ENCODE data around the gene DMAC2L.
"Not testable (repeated sequence)": the region's sequence is repeated elsewhere in the genome, so short reads cannot be mapped to it uniquely, and the experiment has no call there.

The DMAC2L gene

DNA sequence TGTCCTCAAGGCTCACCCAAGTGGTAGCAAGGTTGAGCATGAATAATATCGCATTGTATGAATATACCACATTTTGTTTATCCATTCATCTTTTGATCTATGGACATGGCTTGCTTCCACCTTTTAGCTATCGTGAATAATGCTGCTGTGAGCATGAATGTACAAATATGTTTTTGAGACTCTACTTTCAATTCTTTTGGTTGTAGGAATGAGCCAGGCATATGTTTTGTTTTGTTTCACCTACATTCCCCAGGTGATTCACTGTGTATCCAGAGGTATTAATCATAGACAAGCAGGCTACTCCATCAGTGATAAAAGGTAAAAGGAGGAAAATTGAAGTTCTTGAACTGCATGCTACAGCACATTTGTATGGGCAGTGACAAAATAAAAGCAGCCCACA lies 48.7 kb downstream of the DMAC2L start:
- Histone ChIP-seq H3K27me3 (ENCODE audit: control insufficient read depth in 2 of 2, insufficient read depth in 2 of 2, low read length in 2 of 2) (no peaks in the 10 kb centered on the region), H3K9ac (ENCODE audit: low read depth in 1 of 2, low read length in 2 of 2) (no peak overlapping the region), H3K9me3 (ENCODE audit: control insufficient read depth in 2 of 2, low read length in 2 of 2) (no peaks in the 10 kb centered on the region), H3K36me3 (ENCODE audit: control insufficient read depth in 2 of 2, insufficient read depth in 2 of 2, low read length in 2 of 2) (peaks cover 6 to 9% of the 10 kb centered on the region in 2 donors), H3K4me1 (ENCODE audit: control insufficient read depth in 2 of 2, insufficient read depth in 2 of 2, low read length in 2 of 2) (peaks cover 11 to 19% of the 10 kb centered on the region in 2 donors), H3K4me3 (ENCODE audit: low read length in 2 of 2) (no peak overlapping the region), H3K27ac (ENCODE audit: low read depth in 2 of 2, low read length in 2 of 2) (no peak overlapping the region)

DNA sequence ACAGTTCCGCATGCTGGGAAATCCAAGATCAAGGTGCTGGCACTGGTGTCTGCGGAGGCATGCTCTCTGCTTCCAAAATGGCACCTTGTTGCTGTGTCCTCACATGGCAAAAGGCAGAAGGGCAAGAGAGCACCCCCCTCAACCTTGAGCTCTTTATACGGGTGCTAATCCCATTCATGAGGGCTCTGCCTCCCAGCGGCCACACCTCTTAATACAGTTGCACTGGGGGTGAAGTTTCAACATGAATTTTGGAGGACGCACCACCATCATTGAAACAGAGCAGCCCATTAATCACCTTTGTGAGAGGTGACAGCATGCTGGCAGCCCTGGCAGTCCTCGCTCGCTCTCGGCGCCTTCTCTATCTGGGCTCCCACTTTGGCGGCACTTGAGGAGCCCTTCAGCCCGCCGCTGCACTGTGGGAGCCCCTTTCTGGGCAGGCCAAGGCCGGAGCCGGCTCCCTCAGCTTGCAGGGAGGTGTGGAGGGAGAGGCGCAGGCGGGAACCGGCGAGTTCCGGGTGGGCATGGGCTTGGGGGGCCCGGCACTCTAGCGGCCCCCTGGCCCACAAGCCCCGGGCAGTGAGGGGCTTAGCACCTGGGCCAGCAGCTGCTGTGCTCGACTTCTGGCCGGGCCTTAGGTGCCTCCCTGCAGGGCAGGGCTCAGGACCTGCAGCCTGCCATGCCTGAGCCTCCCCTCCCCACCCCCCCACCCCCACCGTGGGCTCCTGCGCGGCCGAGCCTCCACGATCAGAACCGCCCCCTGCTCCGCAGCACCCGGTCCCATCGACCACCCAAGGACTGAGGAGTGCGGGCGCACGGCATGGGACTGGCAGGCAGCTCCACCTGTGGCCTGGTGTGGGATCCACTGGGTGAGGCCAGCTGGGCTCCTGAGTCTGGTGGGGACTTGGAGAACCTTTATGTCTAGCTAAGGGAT lies 49.6 kb downstream of the DMAC2L start:
- not testable (repeated sequence) for H3K4me3 ChIP-seq (ENCODE audit: low read length in 2 of 2); H3K9ac ChIP-seq (ENCODE audit: low read depth in 1 of 2, low read length in 2 of 2); H3K27ac ChIP-seq (ENCODE audit: low read depth in 2 of 2, low read length in 2 of 2); H3K36me3 ChIP-seq (ENCODE audit: control insufficient read depth in 2 of 2, insufficient read depth in 2 of 2, low read length in 2 of 2); H3K27me3 ChIP-seq (ENCODE audit: control insufficient read depth in 2 of 2, insufficient read depth in 2 of 2, low read length in 2 of 2); H3K9me3 ChIP-seq (ENCODE audit: control insufficient read depth in 2 of 2, low read length in 2 of 2)
- H3K4me1 ChIP-seq (ENCODE audit: control insufficient read depth in 2 of 2, insufficient read depth in 2 of 2, low read length in 2 of 2) = peaks cover 16 to 28% of the 10 kb centered on the region in 2 donors

DNA sequence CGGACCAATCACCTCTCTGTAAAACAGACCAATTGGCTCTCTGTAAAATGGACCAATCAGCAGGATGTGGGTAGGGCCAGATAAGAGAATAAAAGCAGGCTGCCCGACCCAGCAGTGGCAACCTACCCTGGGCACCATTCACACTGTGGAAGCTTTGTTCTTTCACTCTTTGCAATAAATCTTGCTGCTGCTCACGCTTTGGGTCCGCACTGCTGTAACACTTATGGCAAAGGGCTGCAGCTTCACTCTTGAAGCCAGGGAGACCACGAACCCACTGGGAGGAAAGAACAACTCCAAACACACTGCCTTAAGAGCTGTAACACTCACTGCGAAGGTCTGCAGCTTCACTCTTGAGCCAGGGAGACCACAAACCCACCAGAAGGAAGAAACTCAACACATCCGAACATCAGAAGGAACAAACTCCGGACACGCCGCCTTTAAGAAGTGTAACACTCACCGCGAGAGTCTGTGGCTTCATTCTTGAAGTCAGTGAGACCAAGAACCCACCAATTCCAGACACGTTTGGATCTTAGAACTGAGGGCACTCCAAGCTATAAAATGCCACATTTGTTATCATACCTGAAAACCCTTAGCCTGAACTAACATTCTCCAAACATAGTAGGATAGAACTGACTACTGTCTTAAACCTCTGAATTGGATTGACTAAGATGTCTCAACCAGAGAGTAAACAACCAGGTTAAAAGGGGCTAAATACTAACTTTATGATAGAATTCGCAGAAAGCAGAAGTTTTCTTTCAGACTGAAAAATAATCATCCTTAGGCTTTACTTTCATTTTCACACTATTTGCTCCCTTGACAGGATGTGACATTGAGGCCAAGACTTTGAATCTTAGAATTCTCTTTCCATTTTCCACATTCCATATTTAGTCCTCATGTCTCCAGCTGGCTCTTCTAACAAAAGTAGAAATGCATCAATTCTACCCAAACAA lies 50.9 kb downstream of the DMAC2L start:
- H3K4me1 ChIP-seq (ENCODE audit: control insufficient read depth in 2 of 2, insufficient read depth in 2 of 2, low read length in 2 of 2) = peaks cover 16 to 31% of the 10 kb centered on the region in 2 donors
- peak overlapping the region; percentile 34 to 36 for H3K9ac ChIP-seq (ENCODE audit: low read depth in 1 of 2, low read length in 2 of 2)
- peak overlapping the region; percentile 7 to 76 for H3K4me3 ChIP-seq (ENCODE audit: low read length in 2 of 2)
- no peaks in the 10 kb centered on the region for H3K27me3 ChIP-seq (ENCODE audit: control insufficient read depth in 2 of 2, insufficient read depth in 2 of 2, low read length in 2 of 2)
- peak overlapping the region; percentile 78 to 81 for H3K27ac ChIP-seq (ENCODE audit: low read depth in 2 of 2, low read length in 2 of 2)
- peaks cover 3 to 4% of the 10 kb centered on the region in 2 donors for H3K36me3 ChIP-seq (ENCODE audit: control insufficient read depth in 2 of 2, insufficient read depth in 2 of 2, low read length in 2 of 2)
- H3K9me3 ChIP-seq (ENCODE audit: control insufficient read depth in 2 of 2, low read length in 2 of 2) = no peaks in the 10 kb centered on the region

DNA sequence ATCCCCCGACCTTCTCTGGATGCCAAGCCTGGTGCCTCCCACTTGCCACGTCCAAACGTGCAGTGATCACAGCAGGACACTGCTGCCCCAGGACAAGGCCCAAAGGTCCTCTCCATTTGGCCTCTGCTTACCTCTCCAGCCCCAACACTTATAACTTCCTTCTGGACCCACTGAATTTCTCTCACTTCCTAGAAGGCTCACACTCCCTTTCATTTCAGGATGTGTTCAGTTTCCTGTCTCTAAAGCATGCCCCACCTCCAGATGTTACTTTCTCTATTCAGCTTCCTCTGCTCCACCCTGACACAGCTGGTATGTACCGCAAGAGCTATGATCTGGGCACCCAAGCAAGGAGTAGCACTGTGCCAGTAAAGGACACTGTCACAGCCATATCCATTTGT lies 51.6 kb downstream of the DMAC2L start:
- peaks cover 0 to 2% of the 10 kb centered on the region in 2 donors for H3K36me3 ChIP-seq (ENCODE audit: control insufficient read depth in 2 of 2, insufficient read depth in 2 of 2, low read length in 2 of 2)
- no peaks in the 10 kb centered on the region for H3K9me3 ChIP-seq (ENCODE audit: control insufficient read depth in 2 of 2, low read length in 2 of 2)
- peak overlapping the region; percentile 78 to 81 for H3K27ac ChIP-seq (ENCODE audit: low read depth in 2 of 2, low read length in 2 of 2)
- H3K27me3 ChIP-seq (ENCODE audit: control insufficient read depth in 2 of 2, insufficient read depth in 2 of 2, low read length in 2 of 2) = no peaks in the 10 kb centered on the region
- H3K4me3 ChIP-seq (ENCODE audit: low read length in 2 of 2) = peak overlapping the region; percentile 7 to 76
- peak overlapping the region; percentile 3 to 36 for H3K9ac ChIP-seq (ENCODE audit: low read depth in 1 of 2, low read length in 2 of 2)
- H3K4me1 ChIP-seq (ENCODE audit: control insufficient read depth in 2 of 2, insufficient read depth in 2 of 2, low read length in 2 of 2) = peaks cover 16 to 31% of the 10 kb centered on the region in 2 donors

DNA sequence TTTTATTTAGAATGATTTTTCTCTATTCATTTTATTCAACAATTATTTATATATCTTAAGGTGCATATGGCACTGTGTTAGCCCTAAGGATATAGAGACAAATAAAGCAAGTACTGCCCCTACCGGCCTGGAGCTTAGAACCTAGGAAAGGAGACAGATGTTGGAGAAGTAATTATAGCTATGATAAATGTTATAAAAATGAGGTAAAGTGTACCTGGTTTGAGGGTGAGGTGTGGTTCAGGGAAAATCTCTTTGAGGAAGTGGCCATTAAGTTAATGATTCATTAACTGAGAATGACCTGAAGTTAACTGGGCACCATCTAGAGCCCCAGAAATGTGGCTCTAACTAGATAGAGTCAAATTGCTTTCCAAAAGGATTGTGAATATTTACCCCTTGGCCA lies 52.7 kb downstream of the DMAC2L start:
- Histone ChIP-seq H3K4me1 (ENCODE audit: control insufficient read depth in 2 of 2, insufficient read depth in 2 of 2, low read length in 2 of 2) (peaks cover 16 to 31% of the 10 kb centered on the region in 2 donors), H3K27me3 (ENCODE audit: control insufficient read depth in 2 of 2, insufficient read depth in 2 of 2, low read length in 2 of 2) (no peaks in the 10 kb centered on the region), H3K4me3 (ENCODE audit: low read length in 2 of 2) (no peak overlapping the region), H3K9me3 (ENCODE audit: control insufficient read depth in 2 of 2, low read length in 2 of 2) (no peaks in the 10 kb centered on the region), H3K27ac (ENCODE audit: low read depth in 2 of 2, low read length in 2 of 2) (peak overlapping the region; percentile 78 to 80), H3K9ac (ENCODE audit: low read depth in 1 of 2, low read length in 2 of 2) (no peak overlapping the region), H3K36me3 (ENCODE audit: control insufficient read depth in 2 of 2, insufficient read depth in 2 of 2, low read length in 2 of 2) (no peaks in the 10 kb centered on the region)

DNA sequence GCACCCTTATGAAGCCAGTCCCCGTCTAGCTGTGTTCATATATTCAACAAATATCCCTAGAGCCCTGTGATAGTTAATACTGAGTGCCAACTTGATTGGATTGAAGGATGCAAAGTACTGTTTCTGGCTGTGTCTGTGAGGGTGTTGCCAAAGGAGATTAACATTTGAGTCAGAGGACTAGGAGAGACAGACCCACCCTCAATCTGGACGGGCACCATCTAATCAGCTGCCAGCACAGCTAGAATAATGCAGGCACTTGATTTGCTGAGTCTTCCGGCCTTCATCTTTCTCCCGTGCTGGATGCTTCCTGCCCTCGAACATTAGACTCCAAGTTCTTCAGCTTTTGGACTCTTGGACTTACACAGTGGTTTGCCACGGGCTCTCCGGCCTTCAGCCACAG lies 53.4 kb downstream of the DMAC2L start:
- not testable (repeated sequence) for H3K27me3 ChIP-seq (ENCODE audit: control insufficient read depth in 2 of 2, insufficient read depth in 2 of 2, low read length in 2 of 2); H3K4me3 ChIP-seq (ENCODE audit: low read length in 2 of 2); H3K9me3 ChIP-seq (ENCODE audit: control insufficient read depth in 2 of 2, low read length in 2 of 2); H3K36me3 ChIP-seq (ENCODE audit: control insufficient read depth in 2 of 2, insufficient read depth in 2 of 2, low read length in 2 of 2); H3K9ac ChIP-seq (ENCODE audit: low read depth in 1 of 2, low read length in 2 of 2)
- Histone ChIP-seq H3K4me1 (ENCODE audit: control insufficient read depth in 2 of 2, insufficient read depth in 2 of 2, low read length in 2 of 2) (peaks cover 16 to 31% of the 10 kb centered on the region in 2 donors), H3K27ac (ENCODE audit: low read depth in 2 of 2, low read length in 2 of 2) (peak overlapping the region; percentile 76 to 78)

DNA sequence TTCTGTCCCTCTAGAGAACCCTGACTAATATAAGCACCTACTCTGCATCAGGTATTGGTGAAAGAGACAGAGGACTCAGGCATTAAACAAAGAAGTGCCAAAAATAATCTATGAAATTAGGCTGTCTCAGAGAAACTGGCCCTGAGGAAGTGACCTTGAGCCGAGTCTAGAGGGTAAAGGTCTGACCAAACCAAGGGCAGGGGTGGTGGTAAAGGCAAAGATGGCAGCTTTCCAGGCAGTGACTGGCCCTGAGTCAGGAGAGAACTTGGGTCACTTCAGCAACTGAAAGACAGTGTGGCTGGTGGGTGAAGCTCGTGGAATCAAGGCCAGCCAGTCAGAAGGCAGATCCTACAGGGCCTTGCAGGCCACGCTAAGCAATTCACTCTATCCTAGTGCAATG lies 54.0 kb downstream of the DMAC2L start:
- Histone ChIP-seq H3K36me3 (ENCODE audit: control insufficient read depth in 2 of 2, insufficient read depth in 2 of 2, low read length in 2 of 2) (no peaks in the 10 kb centered on the region), H3K27ac (ENCODE audit: low read depth in 2 of 2, low read length in 2 of 2) (peak overlapping the region; percentile 76 to 78), H3K9ac (ENCODE audit: low read depth in 1 of 2, low read length in 2 of 2) (no peak overlapping the region), H3K9me3 (ENCODE audit: control insufficient read depth in 2 of 2, low read length in 2 of 2) (no peaks in the 10 kb centered on the region), H3K27me3 (ENCODE audit: control insufficient read depth in 2 of 2, insufficient read depth in 2 of 2, low read length in 2 of 2) (no peaks in the 10 kb centered on the region), H3K4me1 (ENCODE audit: control insufficient read depth in 2 of 2, insufficient read depth in 2 of 2, low read length in 2 of 2) (peaks cover 16 to 31% of the 10 kb centered on the region in 2 donors), H3K4me3 (ENCODE audit: low read length in 2 of 2) (no peak overlapping the region)

DNA sequence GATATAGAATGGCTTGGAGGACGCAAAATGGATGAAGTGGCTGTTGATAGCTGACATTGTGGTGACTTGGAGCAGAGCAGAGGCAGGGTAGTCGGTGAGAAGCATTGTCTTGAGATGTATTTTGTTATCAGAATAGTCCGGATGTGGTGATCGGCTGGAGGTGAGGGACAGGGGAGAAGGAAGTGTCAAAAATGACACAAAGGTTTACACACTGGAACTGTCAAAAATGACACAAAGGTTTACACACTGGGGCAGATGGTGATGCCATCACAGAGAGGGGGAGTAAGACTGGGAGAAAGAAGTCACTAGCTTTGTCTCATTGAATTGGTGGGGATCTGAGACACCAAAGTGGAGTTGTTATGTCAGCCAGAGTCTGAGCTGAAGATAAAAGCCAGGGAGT lies 54.5 kb downstream of the DMAC2L start:
- Histone ChIP-seq H3K9ac (ENCODE audit: low read depth in 1 of 2, low read length in 2 of 2) (no peak overlapping the region), H3K4me1 (ENCODE audit: control insufficient read depth in 2 of 2, insufficient read depth in 2 of 2, low read length in 2 of 2) (peaks cover 16 to 31% of the 10 kb centered on the region in 2 donors), H3K9me3 (ENCODE audit: control insufficient read depth in 2 of 2, low read length in 2 of 2) (no peaks in the 10 kb centered on the region), H3K27me3 (ENCODE audit: control insufficient read depth in 2 of 2, insufficient read depth in 2 of 2, low read length in 2 of 2) (no peaks in the 10 kb centered on the region), H3K27ac (ENCODE audit: low read depth in 2 of 2, low read length in 2 of 2) (peak overlapping the region; percentile 76 to 78), H3K4me3 (ENCODE audit: low read length in 2 of 2) (no peak overlapping the region), H3K36me3 (ENCODE audit: control insufficient read depth in 2 of 2, insufficient read depth in 2 of 2, low read length in 2 of 2) (no peaks in the 10 kb centered on the region)

DNA sequence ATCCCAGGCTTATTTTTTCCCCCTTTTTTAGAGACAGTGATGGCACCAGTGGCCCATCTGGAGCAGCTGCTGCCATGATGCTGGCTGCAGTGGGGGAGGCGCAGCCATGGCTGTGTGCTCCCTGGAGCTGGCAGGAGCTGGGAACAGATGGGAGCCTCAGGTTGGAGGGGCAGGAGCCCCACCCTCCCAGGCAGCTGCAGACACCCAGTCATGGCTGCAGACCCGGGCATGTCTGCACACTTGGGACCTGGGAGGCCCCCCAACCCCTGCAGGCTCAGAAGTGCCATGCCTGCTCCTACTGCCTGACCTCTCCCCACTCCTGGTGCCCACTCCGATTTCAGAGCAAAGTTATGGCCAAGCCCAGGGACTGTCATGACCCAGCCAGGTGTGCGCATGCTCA lies 59.4 kb downstream of the DMAC2L start:
- Histone ChIP-seq H3K36me3 (ENCODE audit: control insufficient read depth in 2 of 2, insufficient read depth in 2 of 2, low read length in 2 of 2) (no peaks in the 10 kb centered on the region), H3K27ac (ENCODE audit: low read depth in 2 of 2, low read length in 2 of 2) (no peak overlapping the region), H3K9me3 (ENCODE audit: control insufficient read depth in 2 of 2, low read length in 2 of 2) (no peaks in the 10 kb centered on the region), H3K4me3 (ENCODE audit: low read length in 2 of 2) (no peak overlapping the region), H3K9ac (ENCODE audit: low read depth in 1 of 2, low read length in 2 of 2) (no peak overlapping the region), H3K4me1 (ENCODE audit: control insufficient read depth in 2 of 2, insufficient read depth in 2 of 2, low read length in 2 of 2) (peaks cover 2 to 9% of the 10 kb centered on the region in 2 donors), H3K27me3 (ENCODE audit: control insufficient read depth in 2 of 2, insufficient read depth in 2 of 2, low read length in 2 of 2) (no peaks in the 10 kb centered on the region)

DNA sequence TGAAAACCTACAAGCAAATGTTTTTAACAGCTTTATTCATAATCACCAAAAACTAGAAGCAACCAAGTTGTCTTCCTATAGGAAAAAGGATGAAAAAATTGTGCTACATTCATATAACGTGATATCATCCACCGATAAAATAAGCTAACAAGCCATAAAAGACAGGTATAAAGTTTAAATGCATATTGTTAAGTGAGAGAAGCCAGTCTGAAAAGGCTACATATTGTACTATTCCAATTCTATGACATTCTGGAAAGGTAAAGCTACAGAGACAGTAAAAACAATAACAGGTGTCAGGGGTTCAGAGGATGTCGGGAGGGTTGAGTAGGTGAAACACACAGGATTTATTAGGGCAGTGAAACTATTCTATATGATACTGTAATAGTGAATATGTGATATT lies 61.8 kb downstream of the DMAC2L start:
- Histone ChIP-seq H3K4me1 (ENCODE audit: control insufficient read depth in 2 of 2, insufficient read depth in 2 of 2, low read length in 2 of 2) (peaks cover 2 to 4% of the 10 kb centered on the region in 2 donors), H3K9ac (ENCODE audit: low read depth in 1 of 2, low read length in 2 of 2) (no peak overlapping the region), H3K9me3 (ENCODE audit: control insufficient read depth in 2 of 2, low read length in 2 of 2) (no peaks in the 10 kb centered on the region), H3K36me3 (ENCODE audit: control insufficient read depth in 2 of 2, insufficient read depth in 2 of 2, low read length in 2 of 2) (peaks cover 0 to under 1% of the 10 kb centered on the region in 2 donors), H3K4me3 (ENCODE audit: low read length in 2 of 2) (no peak overlapping the region), H3K27ac (ENCODE audit: low read depth in 2 of 2, low read length in 2 of 2) (no peak overlapping the region), H3K27me3 (ENCODE audit: control insufficient read depth in 2 of 2, insufficient read depth in 2 of 2, low read length in 2 of 2) (no peaks in the 10 kb centered on the region)

Data from mucosa of rectum (tissue), 2 donors.